Upper lobe of left lung (tissue), 4 donors: Measurements from ENCODE around the gene NOL4L.

Source experiments
- EP300 ChIP-seq, 4 donors: sonication (generic); formaldehyde crosslinking; IDR thresholded peaks; one replicate each; pipeline ENCODE4 v1.5.1; 2017; ENCODE audit warnings: antibody characterized with exemption in 4 of 4, control low read depth in 2 of 4
- TF ChIP-seq, protein P1 (sequence below), 6 experiments: fragments of 450-650 bp in 4 of 6; fragments of 200-600 bp in 2 of 6; sonication (generic) in 2 of 6; IDR thresholded peaks; one replicate each; pipeline ENCODE4 v1.5.1; 2016 to 2019; ENCODE audit warnings: antibody characterized with exemption in 6 of 6

DNA sequence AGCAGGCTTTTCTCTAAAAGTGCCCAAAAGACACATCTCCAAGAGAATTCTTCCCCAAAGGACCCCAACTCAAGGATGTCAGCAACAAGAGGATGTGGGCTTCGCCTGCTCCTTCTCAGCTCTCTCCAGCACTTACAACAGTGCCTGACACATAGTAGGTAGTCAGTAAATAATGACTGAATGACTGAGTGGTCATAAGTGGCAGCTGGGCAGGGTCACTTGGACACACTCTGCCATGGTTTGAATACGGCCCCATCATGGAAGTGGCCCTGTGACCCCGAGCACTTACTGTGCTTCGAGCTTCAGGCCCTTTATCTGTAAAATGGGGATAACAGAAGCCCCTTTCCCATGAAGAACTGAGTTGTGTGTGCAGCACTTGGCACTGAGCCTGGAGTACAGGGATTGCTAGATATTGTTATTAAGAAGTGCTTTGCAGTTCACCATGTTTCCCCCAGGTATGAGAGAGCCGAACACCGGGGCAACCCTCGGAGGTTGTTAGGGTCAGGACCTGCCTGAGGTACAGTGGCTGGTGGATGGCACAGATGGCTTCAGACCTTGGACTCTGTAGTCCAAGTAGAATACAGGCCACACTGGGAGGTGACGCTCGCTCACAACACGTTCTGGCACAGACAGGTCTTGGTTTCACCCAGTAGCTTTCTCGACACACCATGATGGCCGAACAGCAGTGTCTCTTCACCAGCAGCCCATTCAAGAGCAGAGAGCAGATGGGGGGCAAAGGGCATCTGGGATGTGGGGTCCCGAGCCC lies 56.0 kb downstream of the NOL4L start:
- TF ChIP-seq, protein P1, sequence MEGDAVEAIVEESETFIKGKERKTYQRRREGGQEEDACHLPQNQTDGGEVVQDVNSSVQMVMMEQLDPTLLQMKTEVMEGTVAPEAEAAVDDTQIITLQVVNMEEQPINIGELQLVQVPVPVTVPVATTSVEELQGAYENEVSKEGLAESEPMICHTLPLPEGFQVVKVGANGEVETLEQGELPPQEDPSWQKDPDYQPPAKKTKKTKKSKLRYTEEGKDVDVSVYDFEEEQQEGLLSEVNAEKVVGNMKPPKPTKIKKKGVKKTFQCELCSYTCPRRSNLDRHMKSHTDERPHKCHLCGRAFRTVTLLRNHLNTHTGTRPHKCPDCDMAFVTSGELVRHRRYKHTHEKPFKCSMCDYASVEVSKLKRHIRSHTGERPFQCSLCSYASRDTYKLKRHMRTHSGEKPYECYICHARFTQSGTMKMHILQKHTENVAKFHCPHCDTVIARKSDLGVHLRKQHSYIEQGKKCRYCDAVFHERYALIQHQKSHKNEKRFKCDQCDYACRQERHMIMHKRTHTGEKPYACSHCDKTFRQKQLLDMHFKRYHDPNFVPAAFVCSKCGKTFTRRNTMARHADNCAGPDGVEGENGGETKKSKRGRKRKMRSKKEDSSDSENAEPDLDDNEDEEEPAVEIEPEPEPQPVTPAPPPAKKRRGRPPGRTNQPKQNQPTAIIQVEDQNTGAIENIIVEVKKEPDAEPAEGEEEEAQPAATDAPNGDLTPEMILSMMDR (IDR thresholded peaks at IDR 0.05), result no peak
- no peak for TF ChIP-seq EP300 (IDR thresholded peaks at IDR 0.05)
